PC-9 (cell line): Measurements from ENCODE around the gene FXYD4. TPM values are rescaled to one million over a fixed set of nuclear protein-coding genes. Genes with fewer than 3 reads are reported as not detected.

ENCODE experiments used
- BruUV-seq: library from RNA; stranded (reverse); fragments of 400-500 nt; replicated peaks from 2 replicates; lab custom pipeline; 2021; lab: Mats Ljungman, UMichigan
- CTCF ChIA-PET: fragments of 300-600 bp; sonication (Branson Sonifier 250); formaldehyde crosslinking; loops from one replicate; lab custom pipeline; 2022; ENCODE audit warnings: antibody characterized with exemption; lab: Charles Lee
- POLR2A ChIA-PET: fragments of 300-600 bp; sonication (Branson Sonifier 250); formaldehyde crosslinking; loops from one replicate; lab custom pipeline; 2022; ENCODE audit warnings: antibody characterized with exemption; ENCODE audit not compliant: unreplicated experiment; lab: Charles Lee
- DNase-seq, 2 experiments: peaks; one replicate each; pipeline versions ENCODE4 v3.0.0 to v3.0.0-alpha.2; 2015 to 2022; ENCODE audit warnings: mixed read lengths in 1 of 2
- H2AFZ ChIP-seq: fragments of 200-600 bp; sonication (generic); 2 replicates; pipeline ENCODE4 v1.8.1; 2017; ENCODE audit warnings: antibody characterized with exemption
- H3F3A ChIP-seq: fragments of 200-600 bp; sonication (generic); 2 replicates; pipeline ENCODE4 v1.8.1; 2017; ENCODE audit warnings: antibody characterized with exemption, mild to moderate bottlenecking, low read depth; ENCODE audit not compliant: insufficient read depth
- H3K27ac ChIP-seq: fragments of 200-600 bp; sonication (generic); 2 replicates; pipeline ENCODE4 v1.6.1; 2016; ENCODE audit warnings: mixed run types
- H3K27me3 ChIP-seq: fragments of 200-600 bp; sonication (generic); 2 replicates; pipeline ENCODE4 v1.6.1; 2016; ENCODE audit warnings: low read depth, mixed run types; ENCODE audit not compliant: insufficient read depth
- H3K36me3 ChIP-seq: fragments of 200-600 bp; sonication (generic); 2 replicates; pipeline ENCODE4 v1.6.1; 2016; ENCODE audit warnings: low read depth, mixed run types
- H3K4me1 ChIP-seq: fragments of 200-600 bp; sonication (generic); replicated peaks from 2 replicates; pipeline ENCODE4 v1.6.1; 2016; ENCODE audit warnings: mixed run types; ENCODE audit not compliant: insufficient read depth
- H3K4me2 ChIP-seq: fragments of 200-600 bp; sonication (generic); 2 replicates; pipeline ENCODE4 v1.6.1; 2017; ENCODE audit warnings: mixed run types
- H3K4me3 ChIP-seq: fragments of 200-600 bp; sonication (generic); 2 replicates; pipeline ENCODE4 v1.6.1; 2016; ENCODE audit warnings: mixed run types
- H3K79me2 ChIP-seq: fragments of 200-600 bp; sonication (generic); 2 replicates; pipeline ENCODE4 v1.6.1; 2017; ENCODE audit warnings: low read depth, mixed run types
- H3K9me2 ChIP-seq: fragments of 200-600 bp; sonication (generic); 2 replicates; pipeline ENCODE4 v1.8.1; 2017; ENCODE audit warnings: mild to moderate bottlenecking; ENCODE audit not compliant: insufficient read depth
- H3K9me3 ChIP-seq: fragments of 200-600 bp; sonication (generic); 2 replicates; pipeline ENCODE4 v1.8.1; 2016; ENCODE audit warnings: low read depth; ENCODE audit not compliant: insufficient read depth
- H4K20me1 ChIP-seq: fragments of 200-600 bp; sonication (generic); 2 replicates; pipeline ENCODE4 v1.8.1; 2017; ENCODE audit not compliant: insufficient read depth
- EZH2 ChIP-seq: fragments of 200-600 bp; sonication (generic); IDR thresholded peaks from 2 replicates; pipeline ENCODE4 v1.8.0; 2017; ENCODE audit warnings: antibody characterized with exemption, low read depth
- intact Hi-C: fragments of 100-400 bp; cut with micrococcal nuclease; formaldehyde crosslinking; loops from one replicate; pipeline ENCODE4 v1.10.0; 2022; ENCODE audit not compliant: unreplicated experiment
- total RNA-seq: library from RNA; stranded (reverse); gene quantifications from 2 replicates; pipeline ENCODE4 v1.2.3, GENCODE V29; 2021
- TF ChIP-seq, protein P1 (sequence below): fragments of 200-600 bp; sonication (generic); conservative IDR thresholded peaks from 2 replicates; pipeline ENCODE4 v1.6.1; 2017; ENCODE audit warnings: mixed run types, antibody characterized with exemption, mild to moderate bottlenecking, moderate library complexity

FXYD4 gene
- total RNA-seq, 1 experiment from 2014 or later = not detected

DNA sequence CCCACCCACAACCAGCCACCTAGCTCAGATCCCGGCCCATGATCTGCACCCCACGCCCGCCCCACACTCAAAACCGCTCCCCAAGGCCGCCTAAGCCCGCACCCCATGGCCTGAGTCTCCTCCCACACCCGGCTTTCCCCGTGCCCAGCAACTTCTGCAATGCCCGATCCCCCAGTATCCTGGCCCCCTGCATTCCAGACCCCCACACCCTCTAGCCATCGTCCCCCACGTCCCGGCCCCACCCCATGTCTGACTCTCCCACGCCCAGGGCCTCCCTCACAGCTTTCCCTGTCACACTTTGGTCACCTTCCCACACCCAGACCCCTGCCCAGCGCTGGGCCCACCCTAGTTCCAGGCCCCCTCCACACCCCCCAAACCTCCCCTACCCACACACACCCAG, 20.1 kb upstream of the FXYD4 start:
- ChIA-PET CTCF (interaction anchor here (0.6 to 1.2 kb wide), 2 partner anchors 33 to 68 kb away, joined by 8 read pairs; no protein-coding TSS in a partner anchor), POLR2A (no interaction called here)
- Histone ChIP-seq H3K9me3 (no peaks in the 10 kb centered on the region), H3K27ac (no peak overlapping the region), H3K27me3 (no peaks in the 10 kb centered on the region), H3K4me1 (peaks cover 57% of the 10 kb centered on the region), H3K4me3 (no peak overlapping the region), H3K79me2 (no peaks in the 10 kb centered on the region), H4K20me1 (no peaks in the 10 kb centered on the region), H3K9me2 (no peaks in the 10 kb centered on the region), H3F3A (peaks cover 44% of the 10 kb centered on the region), H3K4me2 (no peak overlapping the region), H3K36me3 (no peaks in the 10 kb centered on the region), H2AFZ (no peak overlapping the region)
- intact Hi-C loops = loop anchor here (2.0 to 5.0 kb wide), 2 partner anchors 86 to 212 kb away; partner anchors contain the start of genes CSGALNACT2 and ZNF487
- no peak for TF ChIP-seq EZH2
- TF ChIP-seq, protein P1, sequence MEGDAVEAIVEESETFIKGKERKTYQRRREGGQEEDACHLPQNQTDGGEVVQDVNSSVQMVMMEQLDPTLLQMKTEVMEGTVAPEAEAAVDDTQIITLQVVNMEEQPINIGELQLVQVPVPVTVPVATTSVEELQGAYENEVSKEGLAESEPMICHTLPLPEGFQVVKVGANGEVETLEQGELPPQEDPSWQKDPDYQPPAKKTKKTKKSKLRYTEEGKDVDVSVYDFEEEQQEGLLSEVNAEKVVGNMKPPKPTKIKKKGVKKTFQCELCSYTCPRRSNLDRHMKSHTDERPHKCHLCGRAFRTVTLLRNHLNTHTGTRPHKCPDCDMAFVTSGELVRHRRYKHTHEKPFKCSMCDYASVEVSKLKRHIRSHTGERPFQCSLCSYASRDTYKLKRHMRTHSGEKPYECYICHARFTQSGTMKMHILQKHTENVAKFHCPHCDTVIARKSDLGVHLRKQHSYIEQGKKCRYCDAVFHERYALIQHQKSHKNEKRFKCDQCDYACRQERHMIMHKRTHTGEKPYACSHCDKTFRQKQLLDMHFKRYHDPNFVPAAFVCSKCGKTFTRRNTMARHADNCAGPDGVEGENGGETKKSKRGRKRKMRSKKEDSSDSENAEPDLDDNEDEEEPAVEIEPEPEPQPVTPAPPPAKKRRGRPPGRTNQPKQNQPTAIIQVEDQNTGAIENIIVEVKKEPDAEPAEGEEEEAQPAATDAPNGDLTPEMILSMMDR = no peak
- no TSS peak for BruUV-seq
- DNase-seq = no peak

DNA sequence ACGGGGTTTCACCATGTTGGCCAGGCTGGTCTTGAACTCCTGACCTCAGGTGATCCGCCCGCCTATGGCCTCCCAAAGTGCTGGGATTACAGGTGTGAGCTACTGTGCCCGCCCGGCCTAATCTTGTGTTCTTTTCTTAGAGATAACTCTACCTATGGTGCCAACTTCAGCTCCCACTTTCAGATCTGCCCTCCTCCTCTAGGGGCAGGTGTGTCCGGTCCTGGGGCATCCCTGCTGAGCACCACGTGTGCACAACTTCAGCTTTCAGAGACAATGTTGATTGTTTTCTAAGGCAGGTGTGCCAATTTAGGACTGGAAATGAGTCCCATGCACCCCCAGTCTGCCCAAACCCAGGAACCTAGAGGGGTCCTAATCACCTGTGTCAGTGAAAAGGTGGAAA, 18.5 kb upstream of the FXYD4 start:
- Histone ChIP-seq H3K36me3 (no peaks in the 10 kb centered on the region), H3K4me1 (peaks cover 65% of the 10 kb centered on the region), H3K9me2 (no peaks in the 10 kb centered on the region), H4K20me1 (no peaks in the 10 kb centered on the region), H2AFZ (no peak overlapping the region), H3K4me3 (no peak overlapping the region), H3K79me2 (no peaks in the 10 kb centered on the region), H3K4me2 (peak overlapping the region; percentile 52), H3K27me3 (no peaks in the 10 kb centered on the region), H3F3A (peaks cover 56% of the 10 kb centered on the region), H3K27ac (peak overlapping the region; percentile 80), H3K9me3 (no peaks in the 10 kb centered on the region)
- no peak for DNase-seq
- BruUV-seq = no TSS peak
- ChIA-PET POLR2A (no interaction called here), CTCF (no interaction called here)
- TF ChIP-seq, protein P1 = no peak
- TF ChIP-seq EZH2 = no peak
- intact Hi-C loops = loop anchor here (5.0 kb wide), 1 partner anchor 84 kb away; the partner anchor contains the start of gene ZNF487

DNA sequence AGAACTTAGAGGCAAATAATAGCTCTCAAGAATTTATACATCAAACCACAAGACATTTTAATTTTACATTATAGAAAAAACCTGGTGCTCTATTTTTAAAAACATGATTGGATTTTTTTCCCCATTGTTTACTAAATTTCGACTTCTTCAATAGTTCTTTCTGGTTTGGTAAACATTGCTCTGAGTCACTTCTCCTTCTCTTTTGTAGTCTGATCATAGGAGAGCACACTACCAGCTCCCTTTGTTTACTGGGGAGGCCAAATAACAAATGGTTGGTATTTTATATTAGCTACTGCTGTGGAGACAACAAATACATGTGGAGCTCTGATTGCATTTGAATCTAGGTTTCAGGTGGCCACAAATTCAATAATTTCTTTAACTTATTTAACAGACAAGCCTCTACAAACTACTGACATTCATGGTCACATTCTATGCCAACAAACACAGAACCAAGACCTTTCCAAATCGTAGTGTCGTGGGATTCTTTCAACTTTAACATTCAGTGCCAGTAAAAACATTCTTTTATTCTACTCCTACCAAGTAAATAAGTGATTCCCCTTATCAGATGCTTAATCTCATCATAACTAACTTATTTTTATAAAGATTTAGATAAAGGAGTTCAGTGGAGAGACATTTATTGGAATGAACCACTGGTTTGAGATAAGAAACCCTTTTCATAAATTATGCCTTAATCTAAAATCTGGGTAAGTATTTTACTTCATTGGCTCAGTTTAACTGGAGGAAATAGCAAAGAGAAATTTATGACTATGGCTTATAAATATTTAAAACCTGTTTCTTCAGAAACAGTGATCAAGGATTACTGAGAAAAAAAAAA, 17.7 kb upstream of the FXYD4 start:
- H3K4me2 ChIP-seq = peak overlapping the region; percentile 52
- TF ChIP-seq, protein P1 = no peak
- no peak for TF ChIP-seq EZH2
- peak overlapping the region; percentile 80 for H3K27ac ChIP-seq
- no TSS peak for BruUV-seq
- peaks cover 56% of the 10 kb centered on the region for H3F3A ChIP-seq
- no peaks in the 10 kb centered on the region for H3K9me2 ChIP-seq
- H3K4me3 ChIP-seq = no peak overlapping the region
- ChIA-PET CTCF (interaction anchor here (0.7 kb wide), 1 partner anchor 108 kb away, joined by 3 read pairs; no protein-coding TSS in a partner anchor), POLR2A (interaction anchor here (0.6 kb wide), 1 partner anchor 244 kb away, joined by 5 read pairs; no protein-coding TSS in a partner anchor)
- no peaks in the 10 kb centered on the region for H4K20me1 ChIP-seq
- H3K4me1 ChIP-seq = peaks cover 61% of the 10 kb centered on the region
- no peak overlapping the region for H2AFZ ChIP-seq
- H3K79me2 ChIP-seq = no peaks in the 10 kb centered on the region
- no peaks in the 10 kb centered on the region for H3K9me3 ChIP-seq
- H3K36me3 ChIP-seq = no peaks in the 10 kb centered on the region
- peak in 1 of 2 experiments; percentile 82 for DNase-seq
- intact Hi-C loops = loop anchor here (2.0 to 5.0 kb wide), 3 partner anchors 23 to 84 kb away; partner anchors contain the start of gene ZNF487
- H3K27me3 ChIP-seq = no peaks in the 10 kb centered on the region
